HepG2 (cell line): Measurements from ENCODE around the gene REELD1.

ENCODE experiments used
- GABPA ChIP-seq, 2 experiments: IDR thresholded peaks; 2 replicates each; pipeline ENCODE4 v1.6.1; 2011 to 2016; ENCODE audit warnings: low read depth in 2 of 2, low read length in 1 of 2, missing biosample characterization in 1 of 2, missing genetic modification characterization in 1 of 2
- HMG20B ChIP-seq: conservative IDR thresholded peaks from 2 replicates; pipeline ENCODE4 v1.6.1; 2016; ENCODE audit warnings: missing genetic modification reagents, missing compliant biosample characterization
- NFE2L2 ChIP-seq: fragments of 150-350 bp; IDR thresholded peaks from 2 replicates; pipeline ENCODE4 v1.6.1; 2014; ENCODE audit warnings: low read length
- POLR2A ChIP-seq, 2 experiments: IDR thresholded peaks; 2 replicates each; pipeline ENCODE4 v1.6.1; 2011; ENCODE audit warnings: low read depth in 2 of 2, low read length in 2 of 2, mild to moderate bottlenecking in 1 of 2, moderate library complexity in 1 of 2; ENCODE audit not compliant: insufficient read depth in 1 of 2
- ZBTB21 ChIP-seq: sonication (generic); formaldehyde crosslinking; IDR thresholded peaks from 2 replicates; pipeline ENCODE4 v1.4.0; 2020; ENCODE audit warnings: missing genetic modification reagents
- TF ChIP-seq, protein P1 (sequence below): IDR thresholded peaks from 2 replicates; pipeline ENCODE4 v1.6.1; 2012; ENCODE audit warnings: inconsistent platforms
- TF ChIP-seq, protein P2 (sequence below): sonication (generic); formaldehyde crosslinking; IDR thresholded peaks from 2 replicates; pipeline ENCODE4 v1.5.1; 2020; ENCODE audit warnings: missing genetic modification reagents, mild to moderate bottlenecking, borderline replicate concordance

DNA sequence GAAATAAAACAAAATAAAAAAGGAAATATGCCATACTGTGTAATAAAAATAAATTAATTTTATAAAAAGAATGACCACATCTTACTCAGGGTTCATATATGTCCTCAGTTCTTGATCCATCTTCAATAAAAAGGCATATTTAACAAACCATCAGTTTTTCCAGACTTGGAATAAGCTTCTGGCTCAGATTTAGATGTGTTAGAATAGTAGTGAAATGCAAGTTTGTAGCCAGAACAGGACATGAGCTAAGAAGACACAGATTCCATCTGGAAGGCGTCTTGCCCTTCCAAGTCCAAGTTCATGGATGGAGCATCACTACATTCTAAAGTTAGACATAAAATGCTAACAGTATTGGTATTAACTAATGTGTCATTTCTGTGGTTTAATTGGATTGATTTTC lies 49.1 kb upstream of the REELD1 start:
- TF ChIP-seq ZBTB21 (CRISPR knock-in tag) (no peak), NFE2L2 (no peak), HMG20B (CRISPR knock-in tag) (no peak), GABPA (IDR thresholded peaks at IDR 0.05; ENCODE audit: low read depth, low read length) (no peak), GABPA (CRISPR knock-in tag; IDR thresholded peaks at IDR 0.05; ENCODE audit: low read depth) (no peak), POLR2A (IDR thresholded peaks at IDR 0.05; ENCODE audit: insufficient read depth in 1 of 2, low read depth in 2 of 2, low read length in 2 of 2) (no peak)
- TF ChIP-seq, protein P1, sequence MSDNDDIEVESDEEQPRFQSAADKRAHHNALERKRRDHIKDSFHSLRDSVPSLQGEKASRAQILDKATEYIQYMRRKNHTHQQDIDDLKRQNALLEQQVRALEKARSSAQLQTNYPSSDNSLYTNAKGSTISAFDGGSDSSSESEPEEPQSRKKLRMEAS = no peak
- TF ChIP-seq, protein P2, sequence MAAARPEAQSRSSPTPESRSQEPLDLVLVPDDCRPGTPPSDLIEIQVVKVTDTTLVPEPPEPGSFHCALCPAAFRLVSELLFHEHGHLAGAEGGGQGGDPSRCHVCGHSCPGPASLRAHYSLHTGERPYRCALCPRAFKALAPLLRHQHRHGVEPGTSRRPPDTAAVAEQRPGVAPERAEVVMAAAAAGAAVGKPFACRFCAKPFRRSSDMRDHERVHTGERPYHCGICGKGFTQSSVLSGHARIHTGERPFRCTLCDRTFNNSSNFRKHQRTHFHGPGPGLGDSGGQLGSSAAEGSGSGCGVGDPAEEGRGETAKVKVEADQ = no peak
